Right cardiac atrium (tissue), 5 donors: ENCODE data around the gene PKM. TPM values are rescaled to one million over a fixed set of nuclear protein-coding genes. Genes with fewer than 3 reads are reported as not detected.
A peak's percentile ranks its signal among the peaks of the same experiment; 100 is the strongest.

ENCODE experiments used
- ATAC-seq, 2 donors: fragments of 200-7000 bp; cut with Tn5 transposase; one replicate each; pipeline versions ENCODE4 v1.8.0 to v1.9.1; 2020; ENCODE audit warnings: moderate library complexity in 2 of 2, mild to moderate bottlenecking in 1 of 2
- DNase-seq, 3 donors: peaks; one replicate each; pipeline ENCODE4 v3.0.0-alpha.2; 2020
- H3K27ac ChIP-seq: one replicate; pipeline ENCODE4 v1.5.1; 2013; ENCODE audit warnings: mild to moderate bottlenecking, low read length, control low read depth, moderate library complexity
- H3K27me3 ChIP-seq: one replicate; pipeline ENCODE4 v1.6.1; 2013; ENCODE audit not compliant: control insufficient read depth, insufficient read depth
- H3K4me1 ChIP-seq: one replicate; pipeline ENCODE4 v1.6.1; 2013; ENCODE audit warnings: low read length; ENCODE audit not compliant: control insufficient read depth, insufficient read depth
- H3K4me3 ChIP-seq: one replicate; pipeline ENCODE4 v1.5.1; 2013; ENCODE audit warnings: low read length, control low read depth
- H3K9me3 ChIP-seq: one replicate; pipeline ENCODE4 v1.6.1; 2013; ENCODE audit warnings: low read length; ENCODE audit not compliant: control insufficient read depth
- WGBS: extraction: QIAGEN DNeasy Blood & Tissue Kit; methylation state at CpG from one replicate; pipeline ENCODE4 v1.1.7; 2013; 5-methylcytosine and 5-hydroxymethylcytosine counted together
- intact Hi-C, 4 donors: fragments of 100-400 bp; cut with DNase I; formaldehyde crosslinking; loops; one replicate each; pipeline versions ENCODE4 v1.11.0 to v1.14.0; 2022 to 2023
- polyA plus RNA-seq: library from polyadenylated mRNA; stranded (reverse); fragments of 200-250 nt; gene quantifications from one replicate; pipeline ENCODE4 v1.2.3, GENCODE V29; 2013
- total RNA-seq, 4 donors: library from RNA; stranded (reverse); fragmentation: NEBNext Ultra II Directional; extraction: Animal tissue kit (Norgen Biotek cat#: 25700); gene quantifications; one replicate each; pipeline ENCODE4 v1.2.1, GENCODE V29; 2021
- donor health status: healthy with polysubstance abuse.
- donor health status: DM: no; HTN: yes; CAD: no.
- donor health status: DM: no; HTN: no; CAD: no.
- donor health status: DM: no; HTN: yes; CAD: no; lungs with severe emphysema.
- donor health status: DM: yes; HTN: yes; CAD: no.

The PKM gene
- total and polyA plus RNA-seq, 5 donors, result 822 to 1,102 (median 988) TPM

- Histone ChIP-seq H3K4me1 (no peaks in the 10 kb centered on the region), H3K27ac (no peak overlapping the region), H3K27me3 (no peaks in the 10 kb centered on the region), H3K4me3 (no peak overlapping the region), H3K9me3 (no peaks in the 10 kb centered on the region)
- WGBS, result 66% methylated on average over 10 of the region's 10 CpGs
- intact Hi-C loops, result no loop called here
- DNase-seq (no peak), ATAC-seq (peak; percentile 9 to 12)
Measured at GRCh38 chr15:72169236-72169920, 61.6 kb downstream of the PKM start.

DNA sequence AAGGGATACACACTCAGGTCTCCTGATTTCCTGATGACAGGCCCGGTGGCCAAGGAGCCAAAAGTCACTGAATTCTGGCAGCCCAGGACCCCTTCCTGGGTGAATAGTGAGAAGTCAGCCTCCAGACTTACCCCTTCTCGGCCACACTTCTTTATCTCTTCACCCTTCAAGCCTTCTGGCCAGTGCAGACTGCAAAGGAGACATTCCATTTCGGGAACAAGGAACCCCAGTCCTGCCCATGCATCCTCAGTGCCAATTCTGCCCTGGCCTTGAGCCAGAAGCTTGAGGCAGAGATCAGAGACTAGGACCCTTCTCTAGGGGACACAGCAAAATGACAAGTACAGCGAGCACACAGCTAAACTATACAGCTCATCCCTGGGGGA is 62.2 kb downstream of the PKM start:
- whole genome bisulfite sequencing, result 30% methylated on average over 4 of the region's 4 CpGs
- Histone ChIP-seq H3K27ac (peak overlapping the region; percentile 26), H3K4me3 (no peak overlapping the region), H3K27me3 (no peaks in the 10 kb centered on the region), H3K4me1 (no peaks in the 10 kb centered on the region), H3K9me3 (no peaks in the 10 kb centered on the region)
- intact Hi-C loops, result no loop called here
- DNase-seq (no peak), ATAC-seq (peak; percentile 32 to 34)

DNA sequence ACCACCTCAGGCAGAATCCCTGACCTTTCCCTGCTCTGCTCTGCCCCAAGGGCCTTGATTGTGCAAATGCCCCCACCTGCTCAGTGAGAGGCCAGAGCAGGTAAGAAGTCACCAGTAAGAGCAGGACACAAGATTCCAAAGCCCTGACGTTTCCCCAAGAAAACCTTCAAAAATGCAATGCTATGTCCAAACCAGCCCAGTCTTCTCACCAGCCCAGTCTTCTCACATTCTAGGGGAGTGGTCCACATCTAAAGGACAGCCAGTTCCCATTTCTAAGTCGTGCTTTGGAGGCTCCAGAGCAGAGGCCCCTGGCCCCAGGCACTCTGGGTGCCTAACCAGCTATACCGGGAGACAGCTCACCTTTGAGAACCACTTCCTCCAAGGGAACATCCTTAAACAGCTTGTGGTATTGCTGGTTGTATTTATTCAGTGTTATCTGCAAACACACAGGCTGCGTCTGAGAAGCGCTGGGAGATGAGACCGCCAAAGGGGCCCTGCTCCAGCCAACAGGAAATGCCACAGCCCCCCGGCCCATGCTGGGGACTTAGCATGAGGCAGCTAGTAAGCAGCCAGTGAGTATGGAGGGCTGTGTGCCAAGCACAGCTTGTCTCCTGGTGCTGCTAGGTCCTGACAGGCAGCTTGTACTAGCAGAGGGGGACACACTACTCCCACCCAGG is 62.7 kb downstream of the PKM start:
- peak in 2 of 3 donors; percentile 73 to 75 for DNase-seq
- peak overlapping the region; percentile 26 for H3K27ac ChIP-seq
- peak; percentile 58 to 73 for ATAC-seq
- H3K9me3 ChIP-seq, result no peaks in the 10 kb centered on the region
- 17% methylated on average over 7 of the region's 7 CpGs for WGBS
- intact Hi-C loops, result no loop called here
- H3K4me3 ChIP-seq, result no peak overlapping the region
- H3K27me3 ChIP-seq, result no peaks in the 10 kb centered on the region
- H3K4me1 ChIP-seq, result no peaks in the 10 kb centered on the region

GRCh38 chr15:72167445-72167844 is 63.5 kb downstream of the PKM start:
- H3K4me3 ChIP-seq, result no peak overlapping the region
- H3K4me1 ChIP-seq, result no peaks in the 10 kb centered on the region
- no peaks in the 10 kb centered on the region for H3K27me3 ChIP-seq
- no peak overlapping the region for H3K27ac ChIP-seq
- intact Hi-C loops, result no loop called here
- no peaks in the 10 kb centered on the region for H3K9me3 ChIP-seq
- no peak for DNase-seq
- no peak for ATAC-seq
- WGBS, result 77% methylated on average over 6 of the region's 6 CpGs

DNA sequence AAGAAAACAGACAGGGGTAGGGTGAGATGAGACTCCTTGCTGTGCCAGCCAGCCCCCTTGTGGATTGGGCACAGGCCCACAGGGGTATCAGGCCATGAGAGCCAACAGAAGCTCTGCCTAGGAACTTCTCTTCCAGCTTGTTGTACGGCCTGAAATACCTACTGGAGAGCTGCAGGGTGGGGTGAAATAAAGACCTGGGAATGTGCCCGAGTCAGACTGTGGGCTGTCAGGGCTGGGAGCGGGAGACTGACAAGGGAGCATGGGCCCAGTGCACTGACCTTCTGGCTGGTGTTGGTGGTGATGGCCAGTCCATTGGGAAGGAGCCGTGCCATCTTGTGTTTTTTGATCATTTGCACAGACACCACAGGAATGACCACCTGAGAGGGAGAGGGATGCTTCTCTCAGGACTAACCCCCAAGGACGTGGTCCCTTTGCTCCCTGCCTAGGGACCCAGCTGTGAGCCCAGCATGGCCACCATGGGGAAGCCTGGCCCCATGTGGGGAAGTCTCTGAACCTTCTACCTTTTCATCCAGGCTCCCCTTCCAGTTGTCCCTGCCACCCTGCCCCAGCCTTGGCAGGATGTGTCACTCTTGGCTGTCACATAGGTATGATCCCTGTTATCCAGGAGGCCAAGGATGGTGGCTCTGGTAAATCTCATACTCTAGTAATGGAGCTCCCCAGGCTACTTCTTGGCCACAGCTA is 64.1 kb downstream of the PKM start:
- H3K27ac ChIP-seq, result no peak overlapping the region
- H3K4me1 ChIP-seq, result no peaks in the 10 kb centered on the region
- intact Hi-C loops, result no loop called here
- no peak for DNase-seq
- no peaks in the 10 kb centered on the region for H3K9me3 ChIP-seq
- H3K27me3 ChIP-seq, result no peaks in the 10 kb centered on the region
- WGBS, result 88% methylated on average over 5 of the region's 5 CpGs
- no peak for ATAC-seq
- no peak overlapping the region for H3K4me3 ChIP-seq

- Histone ChIP-seq H3K4me3 (no peak overlapping the region), H3K4me1 (no peaks in the 10 kb centered on the region), H3K27me3 (no peaks in the 10 kb centered on the region), H3K27ac (no peak overlapping the region), H3K9me3 (no peaks in the 10 kb centered on the region)
- DNase-seq, result no peak
- ATAC-seq, result no peak
- 82% methylated on average over 4 of the region's 4 CpGs for WGBS
- intact Hi-C loops, result no loop called here
Measured at GRCh38 chr15:72163719-72164118, 67.3 kb downstream of the PKM start.

- Histone ChIP-seq H3K27ac (no peak overlapping the region), H3K9me3 (no peaks in the 10 kb centered on the region), H3K27me3 (no peaks in the 10 kb centered on the region), H3K4me1 (no peaks in the 10 kb centered on the region), H3K4me3 (no peak overlapping the region)
- intact Hi-C loops, result no loop called here
- no peak for ATAC-seq
- DNase-seq, result no peak
- WGBS, result 90% methylated on average over 5 of the region's 5 CpGs
Measured at GRCh38 chr15:72162569-72162968, 68.4 kb downstream of the PKM start.

DNA sequence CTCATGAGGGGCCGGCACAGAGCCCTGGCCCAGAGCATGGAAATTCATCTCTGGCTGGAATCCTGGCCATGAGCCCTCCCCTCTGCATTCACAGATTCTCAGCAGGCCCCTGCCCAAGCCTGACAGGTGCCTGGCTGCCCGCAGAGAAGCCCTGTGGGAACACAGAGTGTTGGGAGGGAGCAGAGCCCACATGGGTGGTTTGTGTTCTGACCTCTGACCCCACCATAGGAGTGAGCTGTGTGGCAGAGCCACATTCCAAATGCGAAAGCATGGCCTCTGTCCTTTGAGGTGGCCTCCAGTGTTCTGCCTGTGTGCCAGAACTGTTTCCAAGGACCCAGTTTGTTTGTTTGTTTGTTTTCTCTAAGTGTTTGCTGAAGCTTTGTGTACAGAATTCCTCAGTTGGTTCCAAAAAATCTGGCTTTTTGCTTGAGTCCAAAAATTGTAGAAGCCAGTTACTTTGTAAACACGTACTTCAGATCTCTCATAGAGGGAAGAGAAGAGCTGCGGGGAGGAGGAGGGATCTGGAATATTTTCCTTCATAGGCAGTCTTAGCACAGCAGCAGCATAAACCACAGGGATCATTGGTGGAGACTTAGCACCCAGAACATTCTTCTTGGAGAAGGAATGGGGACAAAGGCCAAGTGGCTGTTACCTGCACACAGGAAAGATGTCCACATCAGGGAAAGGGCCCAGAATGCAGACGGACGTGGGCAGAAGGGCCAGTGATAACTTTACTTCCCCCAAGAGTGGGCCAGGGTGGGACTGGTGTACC is 69.4 kb downstream of the PKM start:
- ATAC-seq, result peak in 1 of 2 donors; percentile 26
- no peak for DNase-seq
- 75% methylated on average over 7 of the region's 7 CpGs for WGBS
- intact Hi-C loops, result no loop called here
- Histone ChIP-seq H3K27ac (no peak overlapping the region), H3K9me3 (no peaks in the 10 kb centered on the region), H3K27me3 (no peaks in the 10 kb centered on the region), H3K4me1 (no peaks in the 10 kb centered on the region), H3K4me3 (no peak overlapping the region)

GRCh38 chr15:72160696-72161245 is 70.2 kb downstream of the PKM start:
- no peak for DNase-seq
- Histone ChIP-seq H3K27me3 (no peaks in the 10 kb centered on the region), H3K27ac (no peak overlapping the region), H3K9me3 (no peaks in the 10 kb centered on the region), H3K4me3 (no peak overlapping the region), H3K4me1 (no peaks in the 10 kb centered on the region)
- no peak for ATAC-seq
- intact Hi-C loops, result no loop called here
- WGBS, result 87% methylated on average over 5 of the region's 5 CpGs

DNA sequence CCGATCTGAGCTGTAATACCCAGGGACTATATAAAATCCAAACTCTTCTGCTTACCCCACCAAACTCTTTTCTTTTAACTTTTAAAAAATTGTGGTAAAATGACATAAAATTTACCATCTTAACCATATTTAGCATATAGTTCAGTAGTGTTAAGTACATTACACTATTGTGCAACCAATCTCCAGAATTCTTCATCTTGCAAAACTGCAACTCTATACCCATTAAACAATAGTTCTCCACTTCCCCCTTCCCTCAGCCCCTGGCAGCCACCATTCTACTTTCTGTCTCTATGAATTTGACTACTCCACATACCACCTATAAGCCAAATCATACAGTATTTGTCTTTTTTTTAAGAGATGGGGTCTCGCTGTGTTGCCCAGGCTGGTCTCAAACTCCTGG is 74.1 kb downstream of the PKM start:
- Histone ChIP-seq H3K4me3 (no peak overlapping the region), H3K27me3 (no peaks in the 10 kb centered on the region), H3K4me1 (no peaks in the 10 kb centered on the region), H3K9me3 (no peaks in the 10 kb centered on the region), H3K27ac (no peak overlapping the region)
- WGBS, result 90% methylated on average over 2 of the region's 2 CpGs
- intact Hi-C loops, result loop anchor here in 2 of 4 donors (10.0 kb wide), 2 partner anchors 372 to 412 kb away; no protein-coding TSS in a partner anchor
- ATAC-seq (no peak), DNase-seq (no peak)
